ENCODE data around the gene TRPM7. TPM values are rescaled to one million over a fixed set of nuclear protein-coding genes. Genes with fewer than 3 reads are reported as not detected.

TRPM7 gene
- total and polyA plus RNA-seq, 2 of the 13 experiments (the other 11 are each of a cell fraction or from before 2014, with no cell fraction given) = 11.0 to 36.0 TPM

GRCh38 chr15:50686469-50687301 lies at the start of gene TRPM7 (continued):
- TF ChIP-seq PBX3 (CRISPR knock-in tag; IDR thresholded peaks at IDR 0.05; ENCODE audit: borderline replicate concordance) (no peak), MIER2 (CRISPR knock-in tag; IDR thresholded peaks at IDR 0.05) (no peak; the same call in 1 of the 2 replicates), KLF13 (CRISPR knock-in tag; IDR thresholded peaks at IDR 0.05) (peak; percentile 16; the same call in 1 of the 2 replicates), ZNF761 (CRISPR knock-in tag; conservative IDR thresholded peaks at IDR 0.05) (peak; percentile 84), ZNF274 (CRISPR knock-in tag; IDR thresholded peaks at IDR 0.05) (peak; percentile 29; the same call in 1 of the 2 replicates), PAF1 (CRISPR knock-in tag; IDR thresholded peaks at IDR 0.05) (no peak), TFDP1 (CRISPR knock-in tag; IDR thresholded peaks at IDR 0.05; ENCODE audit: borderline replicate concordance) (peak; percentile 87), ZNF18 (CRISPR knock-in tag; IDR thresholded peaks at IDR 0.05; ENCODE audit: insufficient replicate concordance) (peak; percentile 77), ZNF788 (CRISPR knock-in tag; IDR thresholded peaks at IDR 0.05; ENCODE audit: borderline replicate concordance) (peak; percentile 65), ATF1 (CRISPR knock-in tag; IDR thresholded peaks at IDR 0.05) (no peak), ZNF224 (CRISPR knock-in tag; IDR thresholded peaks at IDR 0.05) (no peak), NR2F6 (IDR thresholded peaks at IDR 0.05) (no peak), NR2F6 (CRISPR knock-in tag; IDR thresholded peaks at IDR 0.05) (no peak; the same call in 1 of the 2 replicates), BHLHE40 (IDR thresholded peaks at IDR 0.05; ENCODE audit: low read length) (peak; percentile 97), ZUFSP (CRISPR knock-in tag; IDR thresholded peaks at IDR 0.05; ENCODE audit: borderline replicate concordance) (no peak), KAT7 (CRISPR knock-in tag; IDR thresholded peaks at IDR 0.05; ENCODE audit: borderline replicate concordance) (0 out of 2 replicates have a peak, but pooled peaks have one; percentile 27), GFI1 (CRISPR knock-in tag; IDR thresholded peaks at IDR 0.05; ENCODE audit: borderline replicate concordance) (0 out of 2 replicates have a peak, but pooled peaks have one; percentile 26)
